Activated CD8-positive, alpha-beta memory T cell treated with anti-CD3 and anti-CD28 coated beads, Interleukin-2, amount 50 U/mL, for 24 hours (primary cell): ENCODE measurements around the gene TLE2.
"Not testable (repeated sequence)": the region's sequence is repeated elsewhere in the genome, so short reads cannot be mapped to it uniquely, and the experiment has no call there.

Experiments
- DNase-seq: peaks from one replicate; pipeline ENCODE4 v3.0.0-alpha.2; 2020; ENCODE audit errors: extremely low read depth

TLE2 gene

GRCh38 chr19:3013263-3013725 is 15.8 kb downstream of the TLE2 start:
- DNase-seq = no peak

- DNase-seq = no peak
Measured at GRCh38 chr19:3012621-3013262, 16.3 kb downstream of the TLE2 start.

- DNase-seq = not testable (repeated sequence)
Measured at GRCh38 chr19:3012059-3012458, 17.0 kb downstream of the TLE2 start.

DNA sequence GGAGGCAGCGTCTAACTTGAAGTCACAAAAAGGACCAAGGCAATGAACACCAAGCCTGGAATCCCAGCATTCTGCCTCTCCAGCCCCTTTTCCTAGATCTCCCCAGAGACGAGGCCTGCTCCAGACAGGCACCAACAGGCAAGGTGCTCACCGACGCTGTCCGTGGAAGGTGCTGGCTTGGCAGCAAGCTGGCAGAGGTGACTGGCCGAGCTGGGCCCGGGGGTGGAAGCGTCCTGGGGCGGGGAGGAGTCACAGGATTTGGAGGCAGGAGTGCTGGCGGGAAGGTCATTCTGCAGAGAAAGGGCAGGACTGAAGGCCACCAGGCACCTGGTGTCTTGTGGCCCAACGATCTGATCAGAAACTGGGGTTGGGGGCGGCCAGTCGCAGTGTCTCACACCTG is 18.2 kb downstream of the TLE2 start:
- no peak for DNase-seq

GRCh38 chr19:3008994-3009393 is 20.1 kb downstream of the TLE2 start:
- no peak for DNase-seq

- no peak for DNase-seq
Measured at GRCh38 chr19:3007975-3008374, 21.1 kb downstream of the TLE2 start.

GRCh38 chr19:3006075-3006767 is 22.9 kb downstream of the TLE2 start:
- DNase-seq = no peak

- no peak for DNase-seq
Measured at GRCh38 chr19:3005345-3005744, 23.7 kb downstream of the TLE2 start.

DNA sequence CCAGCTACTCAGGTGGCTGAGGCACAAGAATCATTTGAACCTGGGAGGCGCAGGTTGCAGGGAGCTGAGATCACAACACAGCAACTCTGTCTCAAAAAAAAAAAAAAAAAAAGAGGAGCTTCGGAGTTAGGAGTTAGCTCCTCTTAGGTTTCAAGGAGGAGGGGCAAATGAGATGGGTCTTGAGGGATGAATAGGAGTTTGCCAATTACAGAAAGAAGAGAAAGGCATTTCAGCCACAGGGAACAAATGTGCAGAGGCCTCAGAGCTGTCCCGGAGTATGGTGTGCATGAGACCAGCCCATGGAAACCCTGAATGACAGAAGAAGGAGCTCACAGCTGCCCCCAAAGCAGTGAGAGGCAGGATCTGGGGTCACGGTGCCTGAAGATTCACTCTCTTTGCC is 24.6 kb downstream of the TLE2 start:
- no peak for DNase-seq

- DNase-seq = no peak
Measured at GRCh38 chr19:3003046-3003445, 26.0 kb downstream of the TLE2 start.

DNA sequence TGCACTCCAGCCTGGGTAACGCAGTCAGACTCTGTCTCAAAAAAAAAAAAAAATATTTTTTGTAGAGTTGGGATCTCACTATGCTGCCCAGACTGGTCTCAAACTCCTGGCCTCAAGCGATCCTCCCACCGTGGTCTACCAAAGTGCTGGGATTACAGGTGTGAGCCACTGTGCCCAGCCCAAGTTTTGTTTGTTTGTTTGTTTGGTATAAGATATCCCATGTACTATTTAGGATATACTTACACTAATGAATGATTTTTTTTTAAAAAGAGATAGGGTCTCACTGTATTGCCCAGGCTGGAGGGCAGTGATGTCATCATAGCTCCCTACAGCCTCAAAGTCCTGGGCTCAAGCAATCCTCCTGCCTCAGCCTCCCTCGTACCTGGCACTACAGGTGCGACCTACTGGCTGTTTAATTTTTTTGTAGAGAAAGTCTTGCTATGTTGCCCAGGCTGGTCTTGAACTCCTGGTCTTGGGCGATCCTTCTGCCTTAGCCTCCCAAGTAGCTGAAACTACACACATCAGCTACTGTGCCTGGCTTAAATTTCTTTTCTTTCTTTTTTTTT is 27.8 kb downstream of the TLE2 start:
- no peak for DNase-seq

- no peak for DNase-seq
Measured at GRCh38 chr19:2998642-2999041, 30.4 kb downstream of the TLE2 start.

GRCh38 chr19:2997720-2998119 is 31.4 kb downstream of the TLE2 start:
- DNase-seq = no peak

DNA sequence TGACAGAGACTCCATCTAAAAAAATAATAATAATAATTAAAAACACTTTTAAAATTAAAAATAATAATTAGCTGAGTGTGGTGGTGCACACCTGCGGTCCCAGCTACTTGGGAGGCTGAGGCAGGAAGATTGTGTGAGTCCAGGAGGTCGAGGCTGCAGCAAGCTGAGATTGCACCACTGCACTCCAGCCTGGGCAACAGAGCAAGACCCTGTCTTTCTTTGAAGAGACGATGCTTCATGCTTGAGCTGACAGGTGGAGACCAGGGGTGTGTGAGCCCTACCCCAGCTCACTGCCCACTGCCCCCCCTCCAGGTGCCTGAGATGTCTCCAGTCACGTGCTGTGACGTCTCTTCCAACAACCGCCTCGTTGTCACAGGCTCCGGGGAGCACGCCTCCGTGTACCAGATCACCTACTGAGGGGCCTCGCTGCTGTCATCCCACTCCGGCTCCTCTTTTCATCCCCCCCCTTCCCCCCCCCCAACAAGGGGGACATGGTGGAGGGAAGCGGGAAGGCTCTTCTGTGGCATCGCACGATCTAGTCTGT is 34.4 kb downstream of the TLE2 start:
- no peak for DNase-seq

DNA sequence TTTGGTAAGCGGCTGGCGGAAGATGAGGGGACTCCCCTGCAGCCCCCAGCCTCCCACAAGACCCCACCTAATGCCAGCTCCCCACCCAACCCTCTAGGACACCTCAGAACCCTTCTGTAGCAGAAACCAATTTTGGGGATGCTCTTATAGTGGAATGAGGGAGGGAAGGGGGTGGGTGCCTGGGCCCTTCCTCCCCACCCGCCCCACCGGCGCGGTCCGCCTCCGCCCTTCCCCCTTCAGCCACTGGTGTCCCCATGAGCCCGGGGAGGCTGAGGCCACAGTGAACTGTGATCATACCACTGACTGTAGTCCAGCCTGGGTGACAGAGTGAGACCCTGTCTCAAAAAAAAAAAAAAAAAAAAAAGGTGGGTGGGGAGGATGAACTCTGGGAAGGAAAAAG is 35.5 kb downstream of the TLE2 start:
- DNase-seq = no peak

GRCh38 chr19:2992958-2993357 is 36.1 kb downstream of the TLE2 start:
- DNase-seq = no peak

GRCh38 chr19:2992333-2992732 is 36.7 kb downstream of the TLE2 start:
- DNase-seq = not testable (repeated sequence)

- DNase-seq = no peak
Measured at GRCh38 chr19:2989236-2989946, 39.7 kb downstream of the TLE2 start.

- DNase-seq = no peak
Measured at GRCh38 chr19:2988568-2988967, 40.5 kb downstream of the TLE2 start.

DNA sequence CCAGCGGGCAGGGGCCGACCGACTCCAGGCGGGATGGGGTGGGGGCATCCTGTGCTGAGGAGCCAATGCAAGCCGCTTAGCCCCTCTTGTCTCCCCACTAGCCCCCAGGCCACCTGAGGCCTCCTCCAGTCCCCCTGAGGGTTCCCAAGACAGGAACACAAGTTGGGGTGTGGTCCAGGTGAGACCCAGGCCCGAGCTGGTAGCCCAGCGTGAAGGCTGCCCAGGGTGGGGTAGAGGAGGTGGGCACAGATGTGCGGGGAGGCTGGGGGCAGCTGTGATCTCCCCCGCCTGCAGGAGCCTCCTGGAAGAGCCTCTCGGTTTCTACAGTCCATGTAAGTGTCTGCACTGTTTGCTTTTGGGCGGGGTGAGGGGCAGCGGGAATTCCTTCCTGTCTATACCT is 41.3 kb downstream of the TLE2 start:
- DNase-seq = no peak

DNA sequence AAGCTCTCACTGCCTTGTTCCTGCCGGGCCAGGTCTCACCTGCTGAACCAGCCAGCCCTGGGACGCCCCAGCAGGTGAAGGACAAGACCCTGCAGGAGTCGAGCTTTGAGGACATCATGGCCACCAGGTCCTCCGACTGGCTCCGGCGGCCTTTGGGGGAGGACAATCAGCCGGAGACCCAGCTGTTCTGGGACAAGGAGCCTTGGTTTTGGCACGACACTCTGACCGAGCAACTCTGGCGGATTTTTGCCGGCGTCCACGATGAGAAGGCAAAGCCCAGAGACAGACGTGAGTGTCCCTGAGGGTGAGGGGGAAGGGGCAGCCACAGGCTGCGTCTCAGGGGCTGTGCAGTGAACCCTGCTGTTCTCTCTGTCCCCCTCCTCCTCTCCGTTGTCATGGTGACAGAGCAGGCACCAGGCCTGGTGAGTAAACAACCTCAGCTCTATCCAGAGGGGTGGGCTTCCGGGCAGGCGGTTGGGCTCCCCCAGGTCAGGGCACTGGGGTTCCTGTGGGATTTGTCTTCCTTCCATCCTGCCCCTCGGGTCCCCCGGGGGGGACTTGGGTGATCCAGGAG is 42.0 kb downstream of the TLE2 start:
- DNase-seq = no peak

DNA sequence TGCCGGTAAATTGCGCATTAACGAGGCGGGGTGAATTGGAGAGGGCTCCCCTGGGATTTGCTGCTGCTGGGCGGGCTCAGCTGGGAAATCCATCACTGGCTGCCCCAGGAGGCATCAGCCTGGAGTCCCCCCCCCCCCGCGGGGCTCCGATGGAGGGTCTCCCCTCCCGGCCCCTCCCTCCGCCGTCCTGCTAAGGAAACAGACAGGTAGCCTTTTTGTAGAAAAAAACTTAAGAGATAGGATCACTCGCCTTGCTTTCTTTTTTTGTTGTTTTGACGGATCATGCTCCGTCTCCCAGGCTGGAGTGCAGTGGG is 44.9 kb downstream of the TLE2 start:
- no peak for DNase-seq
